ENCODE results near the gene LCN6.
"Not testable (repeated sequence)": the region's sequence is repeated elsewhere in the genome, so short reads cannot be mapped to it uniquely, and the experiment has no call there.

The LCN6 gene

DNA sequence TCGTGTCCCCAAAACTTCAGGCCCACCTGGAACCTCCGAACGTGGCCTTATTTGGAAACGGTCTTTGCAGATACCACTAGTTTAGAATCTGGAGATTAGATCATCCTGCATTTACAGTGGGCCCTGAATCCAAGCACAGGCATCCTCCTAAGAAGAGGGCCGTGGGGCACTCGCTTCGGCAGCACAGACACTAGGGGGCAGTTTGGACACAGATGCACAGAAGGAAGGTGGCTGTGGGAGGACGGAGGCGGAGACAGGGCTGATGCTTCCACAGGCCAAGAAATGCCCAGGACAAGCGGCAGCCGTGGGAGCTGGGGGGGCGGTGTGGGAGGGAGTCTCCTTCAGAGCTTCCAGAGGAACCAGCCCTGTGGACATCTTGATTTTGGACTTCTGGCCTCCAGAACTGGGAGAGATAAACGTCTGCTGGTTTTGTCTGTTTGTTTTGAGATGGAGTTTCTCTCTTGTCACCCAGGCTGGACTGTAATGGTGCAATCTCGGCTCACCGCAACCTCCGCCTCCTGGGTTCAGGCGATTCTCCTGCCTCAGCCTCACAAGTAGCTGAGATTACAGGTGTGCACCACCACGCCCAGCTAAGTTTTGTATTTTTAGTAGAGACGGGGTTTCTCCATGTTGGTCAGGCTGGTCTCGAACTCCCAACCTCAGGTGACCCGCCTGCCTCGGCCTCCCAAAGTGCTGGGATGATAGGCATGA is 12.7 kb upstream of the LCN6 start:
- not testable (repeated sequence) for H3K9me3 ChIP-seq, H3K36me3 ChIP-seq, H3K27me3 ChIP-seq
- Histone ChIP-seq H3K4me3 (ENCODE audit: low read depth, low read length) (peak overlapping the region; percentile 25), H3K4me1 (peaks cover 17% of the 10 kb centered on the region)
- TF ChIP-seq, protein P1, sequence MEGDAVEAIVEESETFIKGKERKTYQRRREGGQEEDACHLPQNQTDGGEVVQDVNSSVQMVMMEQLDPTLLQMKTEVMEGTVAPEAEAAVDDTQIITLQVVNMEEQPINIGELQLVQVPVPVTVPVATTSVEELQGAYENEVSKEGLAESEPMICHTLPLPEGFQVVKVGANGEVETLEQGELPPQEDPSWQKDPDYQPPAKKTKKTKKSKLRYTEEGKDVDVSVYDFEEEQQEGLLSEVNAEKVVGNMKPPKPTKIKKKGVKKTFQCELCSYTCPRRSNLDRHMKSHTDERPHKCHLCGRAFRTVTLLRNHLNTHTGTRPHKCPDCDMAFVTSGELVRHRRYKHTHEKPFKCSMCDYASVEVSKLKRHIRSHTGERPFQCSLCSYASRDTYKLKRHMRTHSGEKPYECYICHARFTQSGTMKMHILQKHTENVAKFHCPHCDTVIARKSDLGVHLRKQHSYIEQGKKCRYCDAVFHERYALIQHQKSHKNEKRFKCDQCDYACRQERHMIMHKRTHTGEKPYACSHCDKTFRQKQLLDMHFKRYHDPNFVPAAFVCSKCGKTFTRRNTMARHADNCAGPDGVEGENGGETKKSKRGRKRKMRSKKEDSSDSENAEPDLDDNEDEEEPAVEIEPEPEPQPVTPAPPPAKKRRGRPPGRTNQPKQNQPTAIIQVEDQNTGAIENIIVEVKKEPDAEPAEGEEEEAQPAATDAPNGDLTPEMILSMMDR (IDR thresholded peaks at IDR 0.05; ENCODE audit: low read depth, low read length) = peak; percentile 81
- peak; percentile 87 for DNase-seq

DNA sequence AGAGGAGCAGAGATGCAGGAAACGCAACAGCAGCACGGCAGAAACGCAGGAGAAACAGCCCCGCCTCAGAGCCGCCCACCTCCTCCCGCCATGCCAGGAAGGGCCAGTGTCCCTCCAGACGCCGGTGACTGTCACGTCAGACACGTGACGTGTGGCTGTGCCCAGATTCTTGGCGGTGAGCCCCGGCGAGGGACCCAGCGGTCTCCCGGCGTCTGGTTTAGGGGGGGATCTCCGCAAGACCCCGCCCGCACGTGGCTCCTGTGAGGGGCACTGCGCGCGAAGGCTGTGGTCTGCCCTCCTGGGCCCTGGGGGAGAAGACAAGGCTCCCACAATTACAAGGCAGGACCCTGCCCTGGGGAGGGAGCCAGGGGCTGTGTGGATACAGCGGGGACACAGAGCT is 12.1 kb upstream of the LCN6 start:
- DNase-seq = peak; percentile 75
- TF ChIP-seq, protein P1 (IDR thresholded peaks at IDR 0.05; ENCODE audit: low read depth, low read length) = no peak; the same call in 1 of the 2 replicates
- Histone ChIP-seq H3K36me3 (no peaks in the 10 kb centered on the region), H3K9me3 (no peaks in the 10 kb centered on the region), H3K4me3 (ENCODE audit: low read depth, low read length) (peak overlapping the region; percentile 25), H3K27me3 (no peaks in the 10 kb centered on the region), H3K4me1 (peaks cover 17% of the 10 kb centered on the region)

DNA sequence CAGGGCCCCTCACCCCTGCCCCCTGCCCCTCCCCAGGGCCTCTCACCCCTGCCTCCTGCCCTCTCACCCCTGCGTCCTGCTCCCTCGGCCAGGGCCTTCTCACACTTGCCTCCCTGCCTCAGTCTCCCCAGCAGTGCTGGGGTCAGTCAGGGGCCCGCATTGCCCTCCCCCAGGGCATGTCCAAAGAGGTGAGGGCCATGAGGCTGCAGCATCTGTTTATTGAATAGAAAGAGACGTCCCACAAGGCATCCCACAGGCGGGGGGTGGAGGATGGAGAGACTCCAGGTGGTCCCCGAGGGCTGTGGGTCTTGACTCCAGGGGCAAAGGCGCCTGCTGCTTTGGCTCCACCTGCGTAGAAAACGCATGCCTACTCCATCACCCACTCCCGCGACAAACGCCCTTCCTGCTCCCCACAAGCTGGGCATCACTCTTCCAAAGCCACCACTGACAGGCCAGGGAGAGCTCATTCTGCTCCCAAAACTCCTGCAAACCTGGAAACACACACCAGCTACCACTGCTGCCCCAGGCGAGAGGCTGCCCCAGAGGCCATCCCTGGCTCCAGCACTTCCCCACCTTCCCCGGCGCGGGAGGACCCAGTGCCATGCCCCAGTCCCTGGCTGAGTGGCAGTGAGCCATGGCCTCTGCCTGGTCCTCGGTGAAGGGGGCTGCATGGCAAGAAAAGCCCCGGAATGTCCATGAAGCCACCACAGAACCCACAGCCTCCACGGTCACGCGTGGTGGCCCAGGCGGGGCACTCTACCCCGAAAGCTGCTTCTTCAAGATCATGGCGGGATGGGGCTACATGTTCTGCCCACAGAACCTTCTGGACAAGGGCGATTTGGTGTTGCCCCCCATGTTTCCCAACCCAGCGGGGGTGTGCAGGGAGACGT is 11.4 kb upstream of the LCN6 start:
- no peak overlapping the region for H3K4me3 ChIP-seq (ENCODE audit: low read depth, low read length)
- peaks cover 17% of the 10 kb centered on the region for H3K4me1 ChIP-seq
- TF ChIP-seq, protein P1 (IDR thresholded peaks at IDR 0.05; ENCODE audit: low read depth, low read length) = no peak
- H3K9me3 ChIP-seq = no peaks in the 10 kb centered on the region
- H3K36me3 ChIP-seq = no peaks in the 10 kb centered on the region
- H3K27me3 ChIP-seq = no peaks in the 10 kb centered on the region
- no peak for DNase-seq

DNA sequence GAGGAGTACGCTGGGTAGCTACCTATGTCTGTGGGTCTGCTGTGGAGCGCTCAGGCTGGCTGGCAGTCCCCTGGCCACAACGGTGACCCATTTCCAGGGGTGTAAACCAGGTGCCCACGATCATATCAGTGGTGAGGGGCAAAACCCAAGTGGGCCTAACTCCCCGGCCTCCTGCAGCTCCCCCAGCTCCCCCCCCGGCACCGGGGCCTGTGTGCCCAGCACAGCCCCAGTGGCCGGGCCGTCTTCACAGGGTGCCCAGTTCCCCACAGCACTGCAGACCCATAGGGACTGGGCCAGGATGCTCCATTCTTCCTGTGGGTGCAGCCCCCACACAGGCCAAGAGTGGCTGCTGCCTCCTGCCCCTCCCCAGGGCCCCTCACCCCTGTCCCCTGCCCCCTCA is 10.7 kb upstream of the LCN6 start:
- no peak for DNase-seq
- H3K27me3 ChIP-seq = no peaks in the 10 kb centered on the region
- no peaks in the 10 kb centered on the region for H3K36me3 ChIP-seq
- peaks cover 17% of the 10 kb centered on the region for H3K4me1 ChIP-seq
- H3K9me3 ChIP-seq = no peaks in the 10 kb centered on the region
- TF ChIP-seq, protein P1 (IDR thresholded peaks at IDR 0.05; ENCODE audit: low read depth, low read length) = no peak
- no peak overlapping the region for H3K4me3 ChIP-seq (ENCODE audit: low read depth, low read length)

DNA sequence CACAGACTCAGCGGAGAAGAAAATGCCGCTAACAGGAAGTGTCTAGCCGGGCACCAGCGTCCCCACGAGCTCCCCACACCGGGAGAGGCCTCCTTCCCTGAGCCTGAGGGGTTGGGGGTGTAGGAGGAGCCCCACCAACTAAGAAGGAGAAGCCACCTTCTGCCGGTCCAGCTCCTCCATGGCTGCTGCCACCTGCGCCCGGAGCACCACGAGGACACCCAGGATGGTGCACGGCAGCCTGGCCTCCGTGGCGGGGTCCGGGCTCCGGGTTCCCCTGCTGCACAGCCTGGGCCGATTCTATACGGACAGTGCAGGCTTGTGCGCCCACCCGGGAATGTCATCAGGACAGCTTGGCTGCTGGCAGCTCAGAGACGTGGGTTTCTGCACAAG is 9.4 kb upstream of the LCN6 start:
- Histone ChIP-seq H3K27me3 (no peaks in the 10 kb centered on the region), H3K36me3 (no peaks in the 10 kb centered on the region), H3K9me3 (no peaks in the 10 kb centered on the region), H3K4me3 (ENCODE audit: low read depth, low read length) (no peak overlapping the region), H3K4me1 (peaks cover 14% of the 10 kb centered on the region)
- TF ChIP-seq, protein P1 (IDR thresholded peaks at IDR 0.05; ENCODE audit: low read depth, low read length) = no peak
- DNase-seq = no peak

DNA sequence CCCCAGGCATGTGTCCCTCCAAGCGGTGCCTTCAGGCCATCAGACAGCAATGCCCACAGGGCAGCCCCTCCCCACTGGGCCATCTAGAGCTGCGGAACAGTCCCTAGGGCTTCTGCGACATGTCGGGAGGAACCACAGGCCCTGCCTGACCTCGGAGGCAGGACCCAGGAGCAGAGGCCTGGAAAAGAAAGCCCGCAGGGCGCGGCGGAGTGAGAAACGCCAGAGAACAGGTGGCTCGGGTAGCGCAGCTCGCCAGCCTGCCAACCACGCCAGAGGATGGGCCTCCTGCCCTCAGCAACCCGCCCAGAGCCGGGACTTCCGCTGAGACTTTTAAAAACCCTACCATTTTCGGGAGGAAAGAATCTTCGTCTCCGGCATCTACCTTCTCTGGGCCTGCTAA is 9.0 kb upstream of the LCN6 start:
- H3K4me1 ChIP-seq = peaks cover 14% of the 10 kb centered on the region
- no peak for DNase-seq
- TF ChIP-seq, protein P1 (IDR thresholded peaks at IDR 0.05; ENCODE audit: low read depth, low read length) = no peak

More for the DNA sequence above, 9.0 kb upstream of the LCN6 start:
- no peaks in the 10 kb centered on the region for H3K27me3 ChIP-seq
- no peak overlapping the region for H3K4me3 ChIP-seq (ENCODE audit: low read depth, low read length)
- no peaks in the 10 kb centered on the region for H3K36me3 ChIP-seq
- no peaks in the 10 kb centered on the region for H3K9me3 ChIP-seq
